Activated CD4-positive, alpha-beta T cell treated with anti-CD3 and anti-CD28 coated beads, Interleukin-2, amount 10 ng/mL, durations not matched to agents 7 days and 5 days (primary cell): Measurements from ENCODE around the gene SH3PXD2B. TPM values are rescaled to one million over a fixed set of nuclear protein-coding genes. Genes with fewer than 3 reads are reported as not detected.
A peak's percentile ranks its signal among the peaks of the same experiment; 100 is the strongest.
"Not testable (repeated sequence)": the region's sequence is repeated elsewhere in the genome, so short reads cannot be mapped to it uniquely, and the experiment has no call there.

ENCODE experiments used
- CTCF ChIA-PET: fragments of 350-600 bp; sonication (Branson Sonifier 250); formaldehyde crosslinking; loops from one replicate; lab custom pipeline; 2021; ENCODE audit warnings: antibody characterized with exemption; lab: Charles Lee
- POLR2A ChIA-PET: fragments of 350-600 bp; sonication (Branson Sonifier 250); formaldehyde crosslinking; loops from one replicate; lab custom pipeline; 2021; ENCODE audit warnings: antibody characterized with exemption; lab: Charles Lee
- DNase-seq: peaks from one replicate; pipeline ENCODE4 v3.0.0-alpha.2; 2020
- H3K27ac Mint-ChIP-seq: one replicate; pipeline ENCODE4 v1.8.0; 2021; ENCODE audit warnings: mild to moderate bottlenecking, moderate library complexity, mixed read lengths
- H3K27me3 Mint-ChIP-seq: one replicate; pipeline ENCODE4 v1.8.0; 2021; ENCODE audit warnings: mixed read lengths
- H3K36me3 Mint-ChIP-seq: one replicate; pipeline ENCODE4 v1.8.0; 2021; ENCODE audit warnings: low read depth, mixed read lengths
- H3K4me1 Mint-ChIP-seq: one replicate; pipeline ENCODE4 v1.8.0; 2021; ENCODE audit warnings: mixed read lengths
- H3K4me3 Mint-ChIP-seq: one replicate; pipeline ENCODE4 v1.8.0; 2021; ENCODE audit warnings: mild to moderate bottlenecking, moderate library complexity, mixed read lengths
- H3K9me3 Mint-ChIP-seq: one replicate; pipeline ENCODE4 v1.8.0; 2021; ENCODE audit warnings: mixed read lengths
- total RNA-seq, 2 experiments: library from RNA; stranded (reverse); gene quantifications; one replicate each; pipeline ENCODE4 v1.2.3, GENCODE V29; 2021

Gene SH3PXD2B
- total RNA-seq, 2 experiments from 2014 or later: 0.33 to 0.35 TPM

- Mint-ChIP-seq H3K9me3 (no peaks in the 10 kb centered on the region), H3K27me3 (peaks cover 2% of the 10 kb centered on the region), H3K4me3 (no peak overlapping the region), H3K4me1 (peaks cover 32% of the 10 kb centered on the region), H3K27ac (no peak overlapping the region), H3K36me3 (no peaks in the 10 kb centered on the region)
- POLR2A ChIA-PET: interaction anchor here (0.6 kb wide), 1 partner anchor 407 kb away, joined by 3 read pairs; the partner anchor contains the start of gene FBXW11
- DNase-seq: no peak
- CTCF ChIA-PET: no interaction called here
These were observed 40.6 kb downstream of the SH3PXD2B start for GRCh38 chr5:172413601-172414171.

GRCh38 chr5:172412724-172413286, 41.5 kb downstream of the SH3PXD2B start:
- H3K27ac Mint-ChIP-seq: no peak overlapping the region
- no peak overlapping the region for H3K4me3 Mint-ChIP-seq
- ChIA-PET CTCF (interaction anchor here (0.9 to 1.3 kb wide), 3 partner anchors 13 to 227 kb away, joined by 3 read pairs; partner anchors contain the start of gene STK10), POLR2A (interaction anchor here (0.6 kb wide), 1 partner anchor 406 kb away, joined by 3 read pairs; the partner anchor contains the start of gene FBXW11)
- DNase-seq: no peak
- peaks cover 32% of the 10 kb centered on the region for H3K4me1 Mint-ChIP-seq
- no peaks in the 10 kb centered on the region for H3K9me3 Mint-ChIP-seq
- no peaks in the 10 kb centered on the region for H3K36me3 Mint-ChIP-seq
- H3K27me3 Mint-ChIP-seq: peaks cover 2% of the 10 kb centered on the region

GRCh38 chr5:172411484-172412072, 42.7 kb downstream of the SH3PXD2B start:
- H3K27me3 Mint-ChIP-seq: peaks cover 2% of the 10 kb centered on the region
- H3K4me1 Mint-ChIP-seq: peaks cover 32% of the 10 kb centered on the region
- H3K9me3 Mint-ChIP-seq: no peaks in the 10 kb centered on the region
- no peak overlapping the region for H3K4me3 Mint-ChIP-seq
- peak; percentile 14 for DNase-seq
- ChIA-PET CTCF (interaction anchor here (0.9 to 1.3 kb wide), 2 partner anchors 223 to 226 kb away, joined by 3 read pairs; partner anchors contain the start of gene STK10), POLR2A (no interaction called here)
- no peaks in the 10 kb centered on the region for H3K36me3 Mint-ChIP-seq
- no peak overlapping the region for H3K27ac Mint-ChIP-seq

- ChIA-PET CTCF (no interaction called here), POLR2A (no interaction called here)
- Mint-ChIP-seq H3K9me3 (no peaks in the 10 kb centered on the region), H3K27me3 (peaks cover 2% of the 10 kb centered on the region), H3K36me3 (no peaks in the 10 kb centered on the region), H3K4me3 (no peak overlapping the region), H3K27ac (no peak overlapping the region), H3K4me1 (peaks cover 32% of the 10 kb centered on the region)
- no peak for DNase-seq
These were observed 43.5 kb downstream of the SH3PXD2B start for GRCh38 chr5:172410662-172411483.

GRCh38 chr5:172410160-172410559, 44.2 kb downstream of the SH3PXD2B start:
- no peak overlapping the region for H3K27ac Mint-ChIP-seq
- peaks cover 2% of the 10 kb centered on the region for H3K27me3 Mint-ChIP-seq
- CTCF ChIA-PET: no interaction called here
- no peaks in the 10 kb centered on the region for H3K9me3 Mint-ChIP-seq
- H3K36me3 Mint-ChIP-seq: no peaks in the 10 kb centered on the region
- peaks cover 32% of the 10 kb centered on the region for H3K4me1 Mint-ChIP-seq
- POLR2A ChIA-PET: no interaction called here
- H3K4me3 Mint-ChIP-seq: no peak overlapping the region
- DNase-seq: no peak

GRCh38 chr5:172409477-172409876, 44.8 kb downstream of the SH3PXD2B start:
- POLR2A ChIA-PET, H3K27me3 Mint-ChIP-seq, CTCF ChIA-PET: not testable (repeated sequence)

GRCh38 chr5:172407822-172408221, 46.5 kb downstream of the SH3PXD2B start:
- peaks cover 20% of the 10 kb centered on the region for H3K4me1 Mint-ChIP-seq
- no peaks in the 10 kb centered on the region for H3K36me3 Mint-ChIP-seq
- H3K9me3 Mint-ChIP-seq: no peaks in the 10 kb centered on the region
- CTCF ChIA-PET: interaction anchor here (1.4 kb wide), 1 partner anchor 23 kb away, joined by 4 read pairs; no protein-coding TSS in a partner anchor
- DNase-seq: no peak
- H3K27me3 Mint-ChIP-seq: no peaks in the 10 kb centered on the region
- no peak overlapping the region for H3K27ac Mint-ChIP-seq
- H3K4me3 Mint-ChIP-seq: no peak overlapping the region
- POLR2A ChIA-PET: no interaction called here

More at GRCh38 chr5:172409477-172409876, 44.8 kb downstream of the SH3PXD2B start:
- peaks cover 32% of the 10 kb centered on the region for H3K4me1 Mint-ChIP-seq
- H3K27ac Mint-ChIP-seq, DNase-seq, H3K4me3 Mint-ChIP-seq, H3K9me3 Mint-ChIP-seq, H3K36me3 Mint-ChIP-seq: not testable (repeated sequence)

- H3K4me1 Mint-ChIP-seq: peaks cover 15% of the 10 kb centered on the region
- H3K27me3 Mint-ChIP-seq: no peaks in the 10 kb centered on the region
- ChIA-PET CTCF (interaction anchor here (1.4 kb wide), 1 partner anchor 24 kb away, joined by 4 read pairs; no protein-coding TSS in a partner anchor), POLR2A (no interaction called here)
- H3K4me3 Mint-ChIP-seq: no peak overlapping the region
- H3K36me3 Mint-ChIP-seq: no peaks in the 10 kb centered on the region
- H3K9me3 Mint-ChIP-seq: no peaks in the 10 kb centered on the region
- no peak for DNase-seq
- no peak overlapping the region for H3K27ac Mint-ChIP-seq
These were observed 47.1 kb downstream of the SH3PXD2B start for GRCh38 chr5:172407241-172407691.

GRCh38 chr5:172405226-172406107, 48.9 kb downstream of the SH3PXD2B start:
- POLR2A ChIA-PET: no interaction called here

GRCh38 chr5:172404746-172405145, 49.6 kb downstream of the SH3PXD2B start:
- Mint-ChIP-seq H3K27ac (no peak overlapping the region), H3K27me3 (no peaks in the 10 kb centered on the region), H3K9me3 (no peaks in the 10 kb centered on the region), H3K36me3 (no peaks in the 10 kb centered on the region), H3K4me3 (no peak overlapping the region), H3K4me1 (peaks cover 2% of the 10 kb centered on the region)
- ChIA-PET CTCF (no interaction called here), POLR2A (no interaction called here)
- no peak for DNase-seq

More at GRCh38 chr5:172405226-172406107, 48.9 kb downstream of the SH3PXD2B start:
- Mint-ChIP-seq H3K27me3 (no peaks in the 10 kb centered on the region), H3K9me3 (no peaks in the 10 kb centered on the region), H3K4me3 (no peak overlapping the region), H3K36me3 (no peaks in the 10 kb centered on the region), H3K4me1 (peaks cover 4% of the 10 kb centered on the region), H3K27ac (no peak overlapping the region)
- CTCF ChIA-PET: no interaction called here
- no peak for DNase-seq

- Mint-ChIP-seq H3K4me3 (no peak overlapping the region), H3K36me3 (no peaks in the 10 kb centered on the region), H3K27me3 (no peaks in the 10 kb centered on the region), H3K27ac (no peak overlapping the region), H3K4me1 (no peaks in the 10 kb centered on the region), H3K9me3 (no peaks in the 10 kb centered on the region)
- CTCF ChIA-PET: interaction anchor here (1.4 kb wide), 1 partner anchor 27 kb away, joined by 3 read pairs; no protein-coding TSS in a partner anchor
- no peak for DNase-seq
- POLR2A ChIA-PET: no interaction called here
These were observed 50.5 kb downstream of the SH3PXD2B start for GRCh38 chr5:172403817-172404216.
